Neural cell (in vitro differentiated cells): Measurements from ENCODE around the gene STARD9. TPM values are rescaled to one million over a fixed set of nuclear protein-coding genes. Genes with fewer than 3 reads are reported as not detected.

Experiments
- H2AFZ ChIP-seq: fragments of 200-600, 300-800 bp; sonication (generic), shearing (Covaris generic); 2 replicates; pipeline ENCODE4 v1.6.0; 2014; ENCODE audit warnings: low read depth, mild to moderate bottlenecking, antibody characterized with exemption, low read length, moderate library complexity
- H3F3A ChIP-seq: fragments of 200-600 bp; shearing (Covaris generic); 2 replicates; pipeline ENCODE4 v1.6.1; 2016; ENCODE audit warnings: mild to moderate bottlenecking, moderate library complexity, mixed read lengths, antibody characterized with exemption, low read length; ENCODE audit not compliant: insufficient read depth, poor library complexity, severe bottlenecking
- H3K27ac ChIP-seq: fragments of 200-600, 300-800 bp; sonication (generic), shearing (Covaris generic); 2 replicates; pipeline ENCODE4 v1.5.1; 2014; ENCODE audit warnings: mild to moderate bottlenecking, low read length, moderate library complexity
- H3K27me3 ChIP-seq: fragments of 300-800, 200-600 bp; sonication (generic), shearing (Covaris generic); 2 replicates; pipeline ENCODE4 v1.6.0; 2014; ENCODE audit warnings: mild to moderate bottlenecking, low read depth, low read length, moderate library complexity; ENCODE audit not compliant: insufficient read depth
- H3K36me3 ChIP-seq: fragments of 300-800, 200-600 bp; sonication (generic), shearing (Covaris generic); 2 replicates; pipeline ENCODE4 v1.5.1; 2014; ENCODE audit warnings: mild to moderate bottlenecking, antibody characterized with exemption, low read length, moderate library complexity; ENCODE audit not compliant: insufficient read depth
- H3K4me2 ChIP-seq: fragments of 300-800, 200-600 bp; sonication (generic), shearing (Covaris generic); 2 replicates; pipeline ENCODE4 v1.6.0; 2014; ENCODE audit warnings: mild to moderate bottlenecking, low read length
- H3K4me3 ChIP-seq: fragments of 300-800, 200-600 bp; sonication (generic), shearing (Covaris generic); 2 replicates; pipeline ENCODE4 v1.5.1; 2014; ENCODE audit warnings: mild to moderate bottlenecking, low read length, moderate library complexity
- H3K79me2 ChIP-seq: fragments of 200-600 bp; shearing (Covaris generic); replicated peaks from 2 replicates; pipeline ENCODE4 v1.6.0; 2014; ENCODE audit warnings: mild to moderate bottlenecking, low read length, moderate library complexity; ENCODE audit not compliant: insufficient read depth
- H3K9ac ChIP-seq: fragments of 300-800, 200-600 bp; sonication (generic), shearing (Covaris generic); 2 replicates; pipeline ENCODE4 v1.6.1; 2016; ENCODE audit warnings: mild to moderate bottlenecking, low read length, mixed read lengths
- H3K9me2 ChIP-seq: fragments of 200-600 bp; shearing (Covaris generic); 2 replicates; pipeline ENCODE4 v1.6.1; 2016; ENCODE audit warnings: mild to moderate bottlenecking, low read length, mixed read lengths; ENCODE audit not compliant: insufficient read depth
- H3K9me3 ChIP-seq: fragments of 200-600, 300-800 bp; sonication (generic), shearing (Covaris generic); 2 replicates; pipeline ENCODE4 v1.6.1; 2016; ENCODE audit warnings: mild to moderate bottlenecking, mixed run types, low read length, moderate library complexity, mixed read lengths
- H4K20me1 ChIP-seq: fragments of 200-600 bp; shearing (Covaris generic); 2 replicates; pipeline ENCODE4 v1.6.1; 2016; ENCODE audit warnings: mild to moderate bottlenecking, mixed run types; ENCODE audit not compliant: insufficient read depth
- CTCF ChIP-seq: fragments of 450-650 bp; IDR thresholded peaks from 2 replicates; pipeline ENCODE4 v1.5.1; 2014; ENCODE audit warnings: antibody characterized with exemption, mild to moderate bottlenecking, moderate library complexity; ENCODE audit not compliant: poor library complexity, severe bottlenecking
- EP300 ChIP-seq: fragments of 450-650 bp; conservative IDR thresholded peaks from 2 replicates; pipeline ENCODE4 v1.6.1; 2014; ENCODE audit warnings: antibody characterized with exemption, mild to moderate bottlenecking, moderate library complexity; ENCODE audit not compliant: poor library complexity, severe bottlenecking
- EZH2 ChIP-seq: fragments of 200-600, 300-800 bp; shearing (Covaris generic), sonication (generic); IDR thresholded peaks from 2 replicates; pipeline ENCODE4 v1.6.1; 2014; ENCODE audit warnings: antibody characterized with exemption, low read length, borderline replicate concordance, mild to moderate bottlenecking; ENCODE audit not compliant: insufficient read depth, poor library complexity, severe bottlenecking
- MXI1 ChIP-seq: fragments of 450-650 bp; conservative IDR thresholded peaks from 2 replicates; pipeline ENCODE4 v1.6.1; 2014; ENCODE audit warnings: antibody characterized with exemption, mild to moderate bottlenecking; ENCODE audit not compliant: poor library complexity, severe bottlenecking
- POLR2AphosphoS5 ChIP-seq: IDR thresholded peaks from 2 replicates; pipeline ENCODE4 v1.6.1; 2012
- RAD21 ChIP-seq: fragments of 450-650 bp; conservative IDR thresholded peaks from 2 replicates; pipeline ENCODE4 v1.6.1; 2014; ENCODE audit warnings: antibody characterized with exemption, mild to moderate bottlenecking, moderate library complexity
- REST ChIP-seq: IDR thresholded peaks from 2 replicates; pipeline ENCODE4 v1.6.1; 2012; ENCODE audit warnings: borderline replicate concordance
- SMC3 ChIP-seq: fragments of 450-650 bp; conservative IDR thresholded peaks from 2 replicates; pipeline ENCODE4 v1.6.1; 2014; ENCODE audit warnings: antibody characterized with exemption, mild to moderate bottlenecking, moderate library complexity; ENCODE audit not compliant: poor library complexity
- TAF1 ChIP-seq: IDR thresholded peaks from 2 replicates; pipeline ENCODE4 v1.6.1; 2012; ENCODE audit warnings: low read depth
- polyA plus RNA-seq: library from polyadenylated mRNA; depleted of rRNA; stranded (reverse); fragments of >200 nt; gene quantifications from 2 replicates; pipeline ENCODE4 v1.2.3, GENCODE V29; 2014

STARD9 gene
- polyA plus RNA-seq, 1 donor from 2014 or later: 6.4 TPM

DNA sequence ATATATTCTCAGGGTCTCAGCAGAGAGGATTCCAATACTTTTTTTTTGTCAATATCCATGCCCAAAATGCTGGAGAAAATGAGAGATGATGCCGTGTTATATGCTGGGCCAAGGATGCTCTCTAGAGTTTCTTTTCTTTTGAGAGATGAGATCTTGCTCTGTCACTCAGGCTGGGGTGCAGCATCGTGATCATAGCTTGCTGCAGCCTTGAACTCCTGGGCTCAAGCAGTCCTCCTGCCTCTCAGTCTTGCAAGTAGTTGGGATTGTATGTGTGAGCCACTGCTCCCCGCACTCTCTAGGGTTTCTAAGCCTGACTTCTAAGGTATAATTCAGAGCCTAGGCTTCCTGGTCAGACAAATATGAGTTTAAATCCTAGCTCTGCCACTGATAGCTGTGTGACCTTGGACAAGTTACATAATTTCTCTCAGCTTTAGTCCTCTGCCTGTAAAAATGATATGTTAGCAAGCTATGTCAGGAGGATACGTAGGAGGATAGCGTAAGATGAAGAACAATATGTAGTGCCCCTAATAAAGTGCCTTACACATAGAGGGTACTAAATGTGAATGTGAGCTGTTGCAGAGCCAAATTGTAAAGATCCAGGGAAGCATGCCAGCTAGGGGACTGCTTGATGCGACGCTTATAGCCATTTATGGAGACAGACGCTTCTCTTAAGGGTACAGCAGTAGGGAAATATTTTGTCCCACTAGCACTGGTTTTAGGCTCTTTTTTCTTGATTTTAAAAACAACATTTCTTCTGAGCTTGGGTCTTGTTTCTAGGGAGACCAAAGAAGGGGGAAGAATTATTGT, 7.4 kb downstream of the STARD9 start:
- no peak overlapping the region for H3K27ac ChIP-seq
- no peak overlapping the region for H2AFZ ChIP-seq
- peak overlapping the region; percentile 3 for H3K9ac ChIP-seq
- no peak for TF ChIP-seq SMC3
- no peak for TF ChIP-seq EP300
- no peak for TF ChIP-seq RAD21
- TF ChIP-seq EZH2: no peak
- TF ChIP-seq POLR2AphosphoS5: no peak
- no peak for TF ChIP-seq CTCF
- TF ChIP-seq MXI1: no peak
- TF ChIP-seq REST: no peak
- no peak for TF ChIP-seq TAF1
- no peak overlapping the region for H3K4me2 ChIP-seq
- H3K9me3 ChIP-seq: no peaks in the 10 kb centered on the region
- no peaks in the 10 kb centered on the region for H3K79me2 ChIP-seq
- H3K9me2 ChIP-seq: no peaks in the 10 kb centered on the region
- H3K27me3 ChIP-seq: no peaks in the 10 kb centered on the region
- no peaks in the 10 kb centered on the region for H3F3A ChIP-seq
- H3K36me3 ChIP-seq: no peaks in the 10 kb centered on the region
- no peaks in the 10 kb centered on the region for H4K20me1 ChIP-seq
- no peak overlapping the region for H3K4me3 ChIP-seq

DNA sequence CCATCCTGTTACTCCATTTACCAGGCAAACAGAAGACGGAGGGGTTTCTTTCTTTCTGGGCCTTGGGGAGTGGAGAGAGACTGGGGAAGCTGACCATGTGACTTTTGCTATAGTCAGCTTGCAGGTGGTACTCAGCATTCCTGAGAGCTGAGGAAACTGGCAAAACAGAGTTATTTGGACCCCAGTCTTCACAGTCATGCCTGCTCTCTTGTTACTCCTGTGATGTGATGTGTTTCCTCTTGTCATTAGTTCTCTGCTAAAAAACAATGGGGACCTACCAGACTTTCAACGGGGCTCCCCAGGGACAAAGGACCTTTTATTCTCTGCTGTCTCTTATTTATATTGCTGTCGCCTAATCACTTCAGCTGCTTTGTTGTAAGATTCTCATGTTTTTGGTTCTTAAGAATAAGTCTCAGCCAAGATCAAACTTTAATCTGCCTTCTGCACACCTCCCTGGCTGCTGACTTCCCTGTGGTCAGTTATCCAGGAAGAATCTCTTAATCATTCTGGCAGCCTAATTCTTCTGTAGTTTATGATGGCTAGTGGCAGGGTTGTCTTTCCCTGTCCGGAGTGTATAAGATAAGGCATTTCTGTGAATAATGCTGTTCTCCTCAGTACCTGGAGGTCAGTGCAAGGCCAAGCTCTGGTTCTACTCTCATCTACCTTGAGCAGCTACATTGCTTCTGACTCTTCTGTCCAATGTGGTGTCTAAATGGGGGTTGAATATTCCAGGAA, 8.8 kb downstream of the STARD9 start:
- H2AFZ ChIP-seq: no peak overlapping the region
- H3K4me2 ChIP-seq: no peak overlapping the region
- no peaks in the 10 kb centered on the region for H4K20me1 ChIP-seq
- H3K79me2 ChIP-seq: no peaks in the 10 kb centered on the region
- H3F3A ChIP-seq: no peaks in the 10 kb centered on the region
- H3K4me3 ChIP-seq: no peak overlapping the region
- TF ChIP-seq EP300: no peak
- TF ChIP-seq SMC3: no peak
- no peak for TF ChIP-seq REST
- no peak for TF ChIP-seq EZH2
- no peak for TF ChIP-seq POLR2AphosphoS5
- no peak for TF ChIP-seq TAF1
- TF ChIP-seq RAD21: no peak
- TF ChIP-seq MXI1: no peak
- no peak for TF ChIP-seq CTCF
- no peaks in the 10 kb centered on the region for H3K27me3 ChIP-seq
- no peaks in the 10 kb centered on the region for H3K36me3 ChIP-seq
- no peaks in the 10 kb centered on the region for H3K9me2 ChIP-seq
- H3K9ac ChIP-seq: no peak overlapping the region
- no peak overlapping the region for H3K27ac ChIP-seq
- H3K9me3 ChIP-seq: no peaks in the 10 kb centered on the region
